ENCODE measurements around the gene ADTRP. TPM values are rescaled to one million over a fixed set of nuclear protein-coding genes. Genes with fewer than 3 reads are reported as not detected.

ADTRP gene
- total and polyA plus RNA-seq, 10 of the 15 experiments (the other 5 are each of a cell fraction or from before 2014, with no cell fraction given) = 0.10 to 2.6 (median 2.1) TPM

DNA sequence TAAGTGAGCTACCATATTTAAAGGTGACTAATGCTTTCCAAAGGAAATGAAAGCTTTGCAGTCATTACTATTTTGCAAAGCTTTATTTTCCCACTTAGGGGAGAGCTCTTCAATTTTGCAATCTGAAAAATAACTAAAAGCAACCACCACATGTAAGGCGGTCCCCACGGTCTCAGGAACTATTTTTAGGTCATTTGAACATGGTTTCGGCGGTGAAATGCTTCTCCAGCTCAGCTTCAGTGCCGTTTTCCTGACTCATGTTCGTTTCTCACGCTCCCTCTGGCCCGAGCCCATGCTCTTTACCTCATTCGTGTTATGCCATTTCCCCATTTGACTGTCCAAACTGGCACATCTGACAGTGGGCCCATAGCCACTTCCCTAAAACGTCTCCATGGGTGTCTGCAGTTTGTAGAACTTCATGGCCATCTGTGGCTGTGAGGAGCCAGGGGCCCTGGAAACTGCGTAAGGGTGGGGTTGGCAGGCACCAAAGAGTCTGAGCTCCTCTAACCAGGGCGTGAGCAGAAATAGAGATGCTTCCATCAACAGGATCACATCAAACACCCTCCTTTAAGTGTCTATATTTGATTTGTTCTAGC is 46.5 kb downstream of the ADTRP start (continued):
- TF ChIP-seq, protein P1, sequence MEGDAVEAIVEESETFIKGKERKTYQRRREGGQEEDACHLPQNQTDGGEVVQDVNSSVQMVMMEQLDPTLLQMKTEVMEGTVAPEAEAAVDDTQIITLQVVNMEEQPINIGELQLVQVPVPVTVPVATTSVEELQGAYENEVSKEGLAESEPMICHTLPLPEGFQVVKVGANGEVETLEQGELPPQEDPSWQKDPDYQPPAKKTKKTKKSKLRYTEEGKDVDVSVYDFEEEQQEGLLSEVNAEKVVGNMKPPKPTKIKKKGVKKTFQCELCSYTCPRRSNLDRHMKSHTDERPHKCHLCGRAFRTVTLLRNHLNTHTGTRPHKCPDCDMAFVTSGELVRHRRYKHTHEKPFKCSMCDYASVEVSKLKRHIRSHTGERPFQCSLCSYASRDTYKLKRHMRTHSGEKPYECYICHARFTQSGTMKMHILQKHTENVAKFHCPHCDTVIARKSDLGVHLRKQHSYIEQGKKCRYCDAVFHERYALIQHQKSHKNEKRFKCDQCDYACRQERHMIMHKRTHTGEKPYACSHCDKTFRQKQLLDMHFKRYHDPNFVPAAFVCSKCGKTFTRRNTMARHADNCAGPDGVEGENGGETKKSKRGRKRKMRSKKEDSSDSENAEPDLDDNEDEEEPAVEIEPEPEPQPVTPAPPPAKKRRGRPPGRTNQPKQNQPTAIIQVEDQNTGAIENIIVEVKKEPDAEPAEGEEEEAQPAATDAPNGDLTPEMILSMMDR (IDR thresholded peaks at IDR 0.05 in 2 of 3, conservative IDR thresholded peaks at IDR 0.05 in 1 of 3; ENCODE audit: control insufficient read depth in 2 of 3, extremely low read depth in 1 of 3, insufficient read depth in 1 of 3, low read depth in 3 of 3, low read length in 3 of 3) = no peak
- TF ChIP-seq CHD1 (IDR thresholded peaks at IDR 0.05; ENCODE audit: low read depth, low read length) = no peak
- no peak for TF ChIP-seq ZNF274 (IDR thresholded peaks at IDR 0.05; ENCODE audit: insufficient read depth, insufficient read length)
- TF ChIP-seq KDM1A (IDR thresholded peaks at IDR 0.05; ENCODE audit: borderline replicate concordance) = no peak
- TF ChIP-seq NFXL1 (IDR thresholded peaks at IDR 0.05; ENCODE audit: borderline replicate concordance) = no peak
- TF ChIP-seq MYC (IDR thresholded peaks at IDR 0.05; ENCODE audit: insufficient read depth, insufficient read length, insufficient replicate concordance, low read length, severe bottlenecking) = no peak
- TF ChIP-seq ETV6 (conservative IDR thresholded peaks at IDR 0.05 in 1 of 2, IDR thresholded peaks at IDR 0.05 in 1 of 2; ENCODE audit: borderline replicate concordance in 1 of 2, low read depth in 1 of 2) = peak in 1 of 2 experiments; percentile 94; a peak in 2 of 4 replicates
- TF ChIP-seq, protein P2, sequence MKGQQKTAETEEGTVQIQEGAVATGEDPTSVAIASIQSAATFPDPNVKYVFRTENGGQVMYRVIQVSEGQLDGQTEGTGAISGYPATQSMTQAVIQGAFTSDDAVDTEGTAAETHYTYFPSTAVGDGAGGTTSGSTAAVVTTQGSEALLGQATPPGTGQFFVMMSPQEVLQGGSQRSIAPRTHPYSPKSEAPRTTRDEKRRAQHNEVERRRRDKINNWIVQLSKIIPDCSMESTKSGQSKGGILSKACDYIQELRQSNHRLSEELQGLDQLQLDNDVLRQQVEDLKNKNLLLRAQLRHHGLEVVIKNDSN (IDR thresholded peaks at IDR 0.05; ENCODE audit: borderline replicate concordance, extremely low read length, insufficient read depth, low read depth, low read length) = no peak
- peak; percentile 99 for TF ChIP-seq SPI1 (IDR thresholded peaks at IDR 0.05; ENCODE audit: borderline replicate concordance, insufficient read depth, low read depth, low read length)
- TF ChIP-seq, protein P3, sequence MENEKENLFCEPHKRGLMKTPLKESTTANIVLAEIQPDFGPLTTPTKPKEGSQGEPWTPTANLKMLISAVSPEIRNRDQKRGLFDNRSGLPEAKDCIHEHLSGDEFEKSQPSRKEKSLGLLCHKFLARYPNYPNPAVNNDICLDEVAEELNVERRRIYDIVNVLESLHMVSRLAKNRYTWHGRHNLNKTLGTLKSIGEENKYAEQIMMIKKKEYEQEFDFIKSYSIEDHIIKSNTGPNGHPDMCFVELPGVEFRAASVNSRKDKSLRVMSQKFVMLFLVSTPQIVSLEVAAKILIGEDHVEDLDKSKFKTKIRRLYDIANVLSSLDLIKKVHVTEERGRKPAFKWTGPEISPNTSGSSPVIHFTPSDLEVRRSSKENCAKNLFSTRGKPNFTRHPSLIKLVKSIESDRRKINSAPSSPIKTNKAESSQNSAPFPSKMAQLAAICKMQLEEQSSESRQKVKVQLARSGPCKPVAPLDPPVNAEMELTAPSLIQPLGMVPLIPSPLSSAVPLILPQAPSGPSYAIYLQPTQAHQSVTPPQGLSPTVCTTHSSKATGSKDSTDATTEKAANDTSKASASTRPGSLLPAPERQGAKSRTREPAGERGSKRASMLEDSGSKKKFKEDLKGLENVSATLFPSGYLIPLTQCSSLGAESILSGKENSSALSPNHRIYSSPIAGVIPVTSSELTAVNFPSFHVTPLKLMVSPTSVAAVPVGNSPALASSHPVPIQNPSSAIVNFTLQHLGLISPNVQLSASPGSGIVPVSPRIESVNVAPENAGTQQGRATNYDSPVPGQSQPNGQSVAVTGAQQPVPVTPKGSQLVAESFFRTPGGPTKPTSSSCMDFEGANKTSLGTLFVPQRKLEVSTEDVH (IDR thresholded peaks at IDR 0.05; ENCODE audit: low read depth, partially characterized antibody) = no peak
- TF ChIP-seq ESRRA (IDR thresholded peaks at IDR 0.05; ENCODE audit: low read length) = no peak
- TF ChIP-seq, protein P4, sequence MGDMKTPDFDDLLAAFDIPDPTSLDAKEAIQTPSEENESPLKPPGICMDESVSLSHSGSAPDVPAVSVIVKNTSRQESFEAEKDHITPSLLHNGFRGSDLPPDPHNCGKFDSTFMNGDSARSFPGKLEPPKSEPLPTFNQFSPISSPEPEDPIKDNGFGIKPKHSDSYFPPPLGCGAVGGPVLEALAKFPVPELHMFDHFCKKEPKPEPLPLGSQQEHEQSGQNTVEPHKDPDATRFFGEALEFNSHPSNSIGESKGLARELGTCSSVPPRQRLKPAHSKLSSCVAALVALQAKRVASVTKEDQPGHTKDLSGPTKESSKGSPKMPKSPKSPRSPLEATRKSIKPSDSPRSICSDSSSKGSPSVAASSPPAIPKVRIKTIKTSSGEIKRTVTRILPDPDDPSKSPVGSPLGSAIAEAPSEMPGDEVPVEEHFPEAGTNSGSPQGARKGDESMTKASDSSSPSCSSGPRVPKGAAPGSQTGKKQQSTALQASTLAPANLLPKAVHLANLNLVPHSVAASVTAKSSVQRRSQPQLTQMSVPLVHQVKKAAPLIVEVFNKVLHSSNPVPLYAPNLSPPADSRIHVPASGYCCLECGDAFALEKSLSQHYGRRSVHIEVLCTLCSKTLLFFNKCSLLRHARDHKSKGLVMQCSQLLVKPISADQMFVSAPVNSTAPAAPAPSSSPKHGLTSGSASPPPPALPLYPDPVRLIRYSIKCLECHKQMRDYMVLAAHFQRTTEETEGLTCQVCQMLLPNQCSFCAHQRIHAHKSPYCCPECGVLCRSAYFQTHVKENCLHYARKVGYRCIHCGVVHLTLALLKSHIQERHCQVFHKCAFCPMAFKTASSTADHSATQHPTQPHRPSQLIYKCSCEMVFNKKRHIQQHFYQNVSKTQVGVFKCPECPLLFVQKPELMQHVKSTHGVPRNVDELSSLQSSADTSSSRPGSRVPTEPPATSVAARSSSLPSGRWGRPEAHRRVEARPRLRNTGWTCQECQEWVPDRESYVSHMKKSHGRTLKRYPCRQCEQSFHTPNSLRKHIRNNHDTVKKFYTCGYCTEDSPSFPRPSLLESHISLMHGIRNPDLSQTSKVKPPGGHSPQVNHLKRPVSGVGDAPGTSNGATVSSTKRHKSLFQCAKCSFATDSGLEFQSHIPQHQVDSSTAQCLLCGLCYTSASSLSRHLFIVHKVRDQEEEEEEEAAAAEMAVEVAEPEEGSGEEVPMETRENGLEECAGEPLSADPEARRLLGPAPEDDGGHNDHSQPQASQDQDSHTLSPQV (IDR thresholded peaks at IDR 0.05) = 0 out of 2 replicates have a peak, but pooled peaks have one; percentile 11
- peak; percentile 94 for TF ChIP-seq GATAD2B (conservative IDR thresholded peaks at IDR 0.05; ENCODE audit: low read depth)
